ENCODE data around the gene NOC4L.
"Not testable (repeated sequence)": the region's sequence is repeated elsewhere in the genome, so short reads cannot be mapped to it uniquely, and the experiment has no call there.

Gene NOC4L

DNA sequence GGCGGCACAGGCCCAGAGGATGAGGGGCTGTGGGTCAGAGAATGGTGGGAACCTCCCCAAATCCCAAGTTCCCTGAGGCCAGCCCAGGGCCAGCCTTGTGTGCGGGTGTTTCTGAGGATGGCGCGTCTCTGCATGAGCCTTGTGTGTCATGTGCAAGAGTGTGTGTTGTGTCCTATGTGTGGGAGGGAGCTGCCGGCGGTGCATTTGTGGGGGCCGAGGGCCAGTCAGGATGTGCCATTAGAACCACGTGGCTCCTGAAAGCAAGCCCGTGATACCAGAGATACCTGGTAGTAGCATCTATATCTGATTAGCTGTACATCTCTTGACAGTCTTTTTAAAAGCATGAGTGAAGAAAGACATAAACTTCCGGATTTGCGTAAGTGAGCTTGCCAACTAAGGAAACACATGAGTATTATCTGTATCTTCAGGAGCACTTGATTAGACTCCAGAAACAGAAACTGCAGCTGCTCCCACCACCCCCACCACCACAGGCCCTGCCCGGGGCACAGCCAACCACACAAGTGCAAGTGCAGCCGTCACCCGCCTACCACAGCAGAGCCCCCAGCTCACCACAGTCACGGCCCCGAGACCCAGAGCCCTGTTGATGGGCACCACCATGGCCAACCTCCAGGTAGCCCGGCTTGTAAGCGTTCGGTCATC, 19.4 kb upstream of the NOC4L start:
- DNase-seq: no peak

DNA sequence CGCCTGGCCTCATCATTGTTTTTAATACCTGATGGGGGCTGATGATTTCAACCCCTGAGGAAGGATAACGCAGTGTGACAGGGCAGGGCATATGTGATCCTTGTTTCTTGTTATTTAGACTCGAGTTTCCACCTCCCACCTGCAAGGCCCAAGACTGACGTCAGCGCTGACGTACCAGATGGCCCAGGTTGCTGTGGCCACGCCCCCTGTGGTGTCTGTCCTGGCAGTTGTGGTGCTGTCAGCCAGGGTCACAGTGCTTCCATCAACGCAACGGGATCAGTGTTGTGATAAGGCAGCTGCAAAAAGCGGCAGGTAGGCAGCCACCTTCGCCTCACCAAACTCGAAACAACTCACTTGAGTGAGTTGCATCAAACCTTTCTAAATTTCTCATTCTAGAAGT, 18.5 kb upstream of the NOC4L start:
- DNase-seq: no peak

DNA sequence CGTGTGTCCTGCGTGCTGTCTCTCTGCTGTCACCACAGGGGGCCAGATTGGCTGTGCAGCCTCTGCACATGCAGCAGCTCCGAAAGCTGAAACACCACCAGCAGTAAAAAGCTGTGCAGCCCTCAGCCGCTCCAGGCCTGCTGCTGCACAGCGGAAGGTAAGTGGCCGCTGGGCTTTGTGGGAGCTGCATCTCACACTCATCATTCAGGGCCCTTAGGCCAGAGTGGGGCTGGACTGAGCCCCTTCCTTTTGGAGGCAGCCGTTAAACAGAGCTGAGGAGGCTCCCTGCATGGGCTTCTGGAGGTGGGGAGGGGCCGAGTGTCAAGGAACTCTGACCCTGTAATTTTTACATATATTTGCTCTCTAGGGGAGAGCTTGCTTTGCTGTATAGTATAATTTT, 17.2 kb upstream of the NOC4L start:
- no peak for DNase-seq

GRCh38 chr12:132129007-132129406, 15.2 kb upstream of the NOC4L start:
- DNase-seq: no peak

DNA sequence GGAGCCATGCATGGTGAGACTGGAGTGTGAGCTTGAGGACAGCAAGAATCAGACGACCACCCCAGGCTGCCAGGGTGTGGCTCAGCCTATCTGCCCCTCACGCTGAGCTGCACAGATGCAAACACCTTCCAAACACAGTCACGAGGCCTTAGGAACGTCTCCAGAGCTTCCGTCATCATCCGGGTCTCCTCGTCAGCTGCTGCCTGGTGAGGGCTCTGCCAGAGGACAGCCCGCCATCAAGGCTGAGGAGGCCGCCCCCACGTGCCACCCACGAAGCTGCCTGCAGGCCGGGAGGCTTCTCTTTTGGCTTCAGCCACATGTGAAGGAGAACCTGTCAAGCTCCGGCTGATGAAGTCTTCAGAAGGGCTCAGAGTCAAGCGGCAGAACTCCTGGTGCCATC, 13.6 kb upstream of the NOC4L start:
- no peak for DNase-seq

DNA sequence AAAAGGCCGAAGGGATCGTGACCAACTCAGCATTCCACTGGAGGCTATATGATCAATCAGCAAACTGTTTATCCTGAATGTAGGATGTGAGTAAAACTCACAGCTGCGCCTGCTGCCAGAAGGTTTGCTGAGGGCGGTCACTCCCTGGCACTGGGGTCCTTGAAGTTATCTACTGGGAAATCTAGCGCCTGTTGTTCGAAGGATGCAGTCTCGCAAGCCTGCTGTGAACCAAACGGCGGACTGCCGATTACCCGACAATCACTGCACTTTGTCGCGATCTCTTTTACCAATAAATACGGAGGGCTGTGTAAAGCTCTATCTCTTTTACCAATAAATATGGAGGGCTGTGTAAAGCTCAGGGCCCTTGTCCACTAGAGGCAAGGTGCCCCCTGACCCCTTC, 13.0 kb upstream of the NOC4L start:
- DNase-seq: no peak

DNA sequence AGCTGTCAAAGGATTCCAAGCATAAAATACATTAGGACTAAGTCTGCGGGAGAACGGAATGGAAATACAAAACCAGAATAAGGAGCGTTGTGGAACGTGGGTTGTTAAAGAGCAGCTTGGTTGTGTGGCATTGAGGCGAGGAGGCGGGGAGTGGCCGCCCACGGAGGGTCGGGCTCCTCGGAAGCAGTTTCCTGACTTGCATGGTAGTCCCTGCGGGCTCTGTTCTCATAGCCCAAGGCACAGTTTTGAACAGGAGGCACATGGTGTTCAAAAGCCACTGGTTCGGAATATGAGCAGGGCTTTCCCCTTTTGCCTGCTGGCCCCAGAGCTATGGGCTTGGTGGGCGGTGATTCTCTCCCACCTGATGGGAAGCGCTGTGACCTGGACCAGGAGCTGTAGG, 12.3 kb upstream of the NOC4L start:
- DNase-seq: no peak

- DNase-seq: no peak
These were observed 11.4 kb upstream of the NOC4L start for GRCh38 chr12:132132609-132133430.

GRCh38 chr12:132133952-132134652, 10.2 kb upstream of the NOC4L start:
- peak; percentile 87 to 92 for DNase-seq

DNA sequence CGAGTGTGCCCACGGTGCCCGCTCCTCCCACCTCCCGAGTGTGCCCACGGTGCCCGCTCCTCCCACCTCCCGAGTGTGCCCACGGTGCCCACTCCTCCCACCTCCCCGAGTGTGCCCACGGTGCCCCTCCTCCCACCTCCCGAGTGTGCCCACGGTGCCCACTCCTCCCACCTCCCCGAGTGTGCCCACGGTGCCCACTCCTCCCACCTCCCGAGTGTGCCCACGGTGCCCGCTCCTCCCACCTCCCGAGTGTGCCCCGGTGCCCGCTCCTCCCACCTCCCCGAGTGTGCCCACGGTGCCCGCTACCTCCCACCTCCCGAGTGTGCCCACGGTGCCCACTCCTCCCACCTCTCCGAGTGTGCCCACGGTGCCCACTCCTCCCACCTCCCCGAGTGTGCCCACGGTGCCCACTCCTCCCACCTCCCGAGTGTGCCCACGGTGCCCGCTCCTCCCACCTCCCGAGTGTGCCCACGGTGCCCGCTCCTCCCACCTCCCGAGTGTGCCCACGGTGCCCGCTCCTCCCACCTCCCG, 9.5 kb upstream of the NOC4L start:
- DNase-seq: not testable (repeated sequence)

DNA sequence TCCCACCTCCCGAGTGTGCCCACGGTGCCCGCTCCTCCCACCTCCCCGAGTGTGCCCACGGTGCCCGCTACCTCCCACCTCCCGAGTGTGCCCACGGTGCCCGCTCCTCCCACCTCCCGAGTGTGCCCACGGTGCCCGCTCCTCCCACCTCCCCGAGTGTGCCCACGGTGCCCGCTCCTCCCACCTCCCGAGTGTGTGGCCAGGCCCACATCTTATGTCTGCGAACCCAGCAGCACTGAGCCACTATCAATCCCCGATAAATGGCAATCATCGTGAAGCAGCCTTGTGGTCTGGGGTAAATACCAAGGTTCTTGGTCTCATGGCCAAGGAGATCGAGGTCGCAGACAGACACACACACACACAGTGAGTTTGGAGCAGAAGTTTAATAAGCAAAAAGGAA, 8.0 kb upstream of the NOC4L start:
- not testable (repeated sequence) for DNase-seq

DNA sequence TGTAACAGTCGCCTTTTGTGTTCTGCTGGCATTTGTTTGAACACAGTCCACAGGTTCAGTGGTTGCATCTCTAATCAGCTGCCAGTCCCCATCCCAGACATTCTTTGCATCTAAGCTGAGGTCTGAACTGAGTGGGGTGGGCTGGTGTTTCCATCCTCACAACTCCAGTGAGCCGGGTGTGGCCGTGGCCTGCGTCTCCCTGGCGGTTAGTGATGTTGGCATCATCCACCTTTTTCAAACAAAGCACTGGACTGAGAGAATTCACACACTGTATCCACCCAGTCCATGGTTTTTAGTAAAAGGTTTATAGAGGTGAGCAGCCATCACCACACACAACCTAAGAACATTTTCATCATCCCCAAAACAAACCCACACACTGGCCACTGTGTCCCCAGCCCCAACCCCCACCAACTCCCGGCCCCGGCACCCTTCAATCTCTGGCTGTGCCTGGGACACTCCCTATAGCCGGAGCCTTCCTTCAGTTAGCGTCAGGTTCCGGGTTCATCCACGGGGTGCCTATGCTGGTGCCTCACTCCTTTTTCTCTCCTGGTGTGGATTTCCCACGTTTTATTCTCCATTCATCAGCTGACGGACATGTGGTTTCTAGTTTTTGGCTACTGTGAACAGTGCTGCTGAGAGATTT, 6.7 kb upstream of the NOC4L start:
- no peak for DNase-seq

- no peak for DNase-seq
These were observed 5.1 kb upstream of the NOC4L start for GRCh38 chr12:132138941-132139871.

DNA sequence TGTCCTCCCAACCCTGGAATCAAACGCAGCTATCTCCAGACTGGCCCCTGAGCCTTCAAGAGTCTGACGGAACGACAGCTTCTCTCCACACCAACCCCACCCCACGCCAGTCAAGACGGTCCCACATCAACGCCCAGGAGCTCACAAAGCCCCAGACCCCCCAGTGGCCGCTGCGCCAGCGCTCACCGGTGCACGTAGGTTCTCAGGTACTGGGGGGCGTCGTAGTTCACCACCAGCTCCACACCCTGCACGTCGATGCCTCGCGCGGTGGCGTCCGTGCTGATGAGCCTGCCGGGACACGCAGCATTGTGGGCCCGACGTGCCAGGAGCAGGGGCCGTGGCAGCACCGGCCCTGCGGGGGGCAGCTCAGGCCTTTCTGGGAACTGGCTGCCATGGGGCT, 4.3 kb upstream of the NOC4L start:
- no peak for DNase-seq

- no peak for DNase-seq
These were observed 3.8 kb upstream of the NOC4L start for GRCh38 chr12:132140501-132140900.

DNA sequence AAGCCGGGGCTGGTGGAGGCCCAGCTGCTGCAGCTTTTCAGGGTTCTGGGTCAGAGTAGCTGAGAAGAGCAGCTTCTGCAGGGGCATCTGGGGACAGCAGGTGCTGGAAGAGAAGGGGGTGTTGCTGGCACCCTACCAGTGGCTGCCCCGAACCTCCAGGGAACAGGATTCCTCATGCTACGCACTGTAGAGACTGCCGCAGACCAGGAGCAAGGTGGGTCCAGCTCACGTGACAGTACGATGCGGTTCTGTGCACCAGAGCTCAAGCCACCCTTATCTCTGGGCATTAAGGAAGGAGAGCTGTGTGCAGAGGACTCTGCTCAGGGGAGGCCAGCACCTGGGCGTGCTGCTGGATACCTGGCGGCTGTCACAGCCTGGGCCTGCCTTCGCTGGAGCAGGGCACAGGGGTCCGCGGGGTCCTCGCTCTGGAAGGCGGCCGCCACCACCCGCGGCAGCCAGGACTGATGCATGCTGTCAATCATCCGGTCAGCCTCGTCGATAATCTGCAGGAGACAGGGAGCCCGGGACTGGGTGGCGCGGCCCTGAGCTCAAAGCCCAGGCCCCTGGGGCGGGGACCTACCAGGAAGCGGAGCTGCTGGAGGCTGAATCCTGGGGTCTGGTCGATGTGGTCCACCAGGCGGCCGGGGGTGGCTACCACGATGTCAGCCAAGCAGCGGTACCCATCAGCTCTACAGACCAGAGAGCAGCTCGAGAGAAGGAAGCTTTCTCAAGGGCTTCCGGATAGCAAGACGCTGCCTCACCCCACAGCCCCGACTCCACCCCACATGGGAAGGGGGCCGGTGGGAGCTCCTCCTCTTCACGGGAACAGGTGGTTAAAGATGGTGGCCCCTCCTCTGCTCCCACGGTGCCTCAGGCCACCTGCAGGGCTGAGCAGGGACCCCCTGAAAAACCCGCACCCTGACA, 3.1 kb upstream of the NOC4L start:
- no peak for DNase-seq

- DNase-seq: no peak
These were observed 2.1 kb upstream of the NOC4L start for GRCh38 chr12:132141976-132142678.

DNA sequence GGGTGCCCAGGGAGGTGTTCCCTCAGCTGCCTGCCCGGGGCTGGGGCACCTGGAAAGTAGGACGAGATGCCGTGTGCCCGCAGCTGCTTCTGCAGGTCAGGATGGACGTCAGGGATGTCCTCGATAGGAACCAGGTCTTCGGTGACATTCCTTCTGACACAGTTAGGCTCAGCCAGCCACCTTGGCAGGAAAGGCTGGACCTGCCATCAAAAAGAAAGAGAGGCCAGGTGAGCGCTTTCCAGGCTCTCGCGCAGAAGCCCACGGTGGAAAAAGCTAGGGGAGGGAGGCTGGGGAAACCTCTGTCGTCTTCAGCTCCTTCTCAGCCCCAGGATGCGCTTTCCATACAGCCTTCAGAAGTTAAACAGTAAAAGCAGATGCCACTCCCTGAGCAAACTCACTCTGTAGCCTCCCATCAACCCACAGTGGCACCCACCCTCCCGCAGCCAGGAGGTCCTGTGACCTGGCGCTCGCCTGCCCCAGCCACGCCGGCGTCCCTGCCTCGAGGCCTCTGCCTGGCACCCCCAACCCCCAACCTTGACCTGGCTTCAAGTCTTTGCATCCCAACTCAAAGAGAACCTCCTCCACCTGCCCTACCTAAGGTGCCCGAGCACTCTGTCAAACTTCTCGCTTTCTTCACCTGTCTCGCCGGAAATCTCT, 1.4 kb upstream of the NOC4L start:
- no peak for DNase-seq

- DNase-seq: no peak
These were observed 753 bp upstream of the NOC4L start for GRCh38 chr12:132143336-132144071.

All from SHP77 (cell line).